Ascending aorta (tissue), 2 donors: ENCODE results near the gene MDH2. TPM values are rescaled to one million over a fixed set of nuclear protein-coding genes. Genes with fewer than 3 reads are reported as not detected.
"Not testable (repeated sequence)": the region's sequence is repeated elsewhere in the genome, so short reads cannot be mapped to it uniquely, and the experiment has no call there.

Experiments used
- DNase-seq, 2 donors: peaks; one replicate each; pipeline ENCODE4 v3.0.0-alpha.2; 2019; ENCODE audit warnings: low spot score in 2 of 2
- H3K27ac ChIP-seq, 2 donors: fragments of 200-600 bp; sonication (generic); one replicate each; pipeline ENCODE4 v1.5.1; 2016 to 2017; ENCODE audit warnings: mild to moderate bottlenecking in 1 of 2
- H3K27me3 ChIP-seq: fragments of 200-600 bp; sonication (generic); one replicate; pipeline ENCODE4 v1.5.1; 2017
- H3K36me3 ChIP-seq, 2 donors: fragments of 200-600 bp; sonication (generic); one replicate each; pipeline ENCODE4 v1.5.1; 2016
- H3K4me1 ChIP-seq, 2 donors: fragments of 200-600 bp; sonication (generic); one replicate each; pipeline ENCODE4 v1.5.1; 2016 to 2017; ENCODE audit warnings: mild to moderate bottlenecking in 1 of 2
- H3K4me3 ChIP-seq, 2 donors: fragments of 200-600 bp; sonication (generic); one replicate each; pipeline ENCODE4 v1.5.1; 2016 to 2017; ENCODE audit warnings: mild to moderate bottlenecking in 1 of 2
- H3K9me3 ChIP-seq, 2 donors: fragments of 200-600 bp; sonication (generic); one replicate each; pipeline ENCODE4 v1.5.1; 2016
- intact Hi-C: fragments of 100-400 bp; cut with DNase I; formaldehyde crosslinking; loops from one replicate; pipeline ENCODE4 v1.15.1; 2023
- total RNA-seq: library from RNA; depleted of rRNA; stranded (reverse); fragments of >200 nt; gene quantifications from one replicate; pipeline ENCODE4 v1.1.0, GENCODE V29; 2016
- TF ChIP-seq, protein P1 (sequence below), 3 experiments: fragments of 200-600 bp in 2 of 3; fragments of 450-650 bp in 1 of 3; sonication (generic) in 2 of 3; IDR thresholded peaks; one replicate each; pipeline ENCODE4 v1.5.1; 2016 to 2019; ENCODE audit warnings: antibody characterized with exemption in 3 of 3, mild to moderate bottlenecking in 1 of 3, moderate library complexity in 1 of 3

The MDH2 gene
- total RNA-seq, 1 donor from 2014 or later: 63.5 TPM

DNA sequence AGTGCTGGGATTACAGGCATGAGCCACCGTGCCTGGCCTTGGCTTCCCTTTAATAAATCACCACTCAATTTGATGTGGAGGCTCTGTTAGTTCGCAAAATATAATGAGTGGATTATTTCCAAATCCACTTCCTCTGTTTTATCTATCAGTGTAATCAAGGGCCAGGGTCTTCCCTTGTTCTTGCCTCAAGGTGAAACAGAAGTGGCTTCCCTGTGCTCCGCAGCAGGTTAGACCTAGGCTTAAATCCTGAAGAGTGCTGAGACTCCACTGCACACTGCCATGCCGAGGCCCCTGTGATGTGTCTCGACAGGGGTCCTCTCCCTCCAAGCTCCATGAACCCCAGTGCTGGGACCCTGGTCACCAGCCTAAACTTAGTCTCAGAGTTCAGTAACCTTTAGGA is 59.0 kb downstream of the MDH2 start:
- H3K36me3 ChIP-seq: no peaks in the 10 kb centered on the region
- TF ChIP-seq, protein P1, sequence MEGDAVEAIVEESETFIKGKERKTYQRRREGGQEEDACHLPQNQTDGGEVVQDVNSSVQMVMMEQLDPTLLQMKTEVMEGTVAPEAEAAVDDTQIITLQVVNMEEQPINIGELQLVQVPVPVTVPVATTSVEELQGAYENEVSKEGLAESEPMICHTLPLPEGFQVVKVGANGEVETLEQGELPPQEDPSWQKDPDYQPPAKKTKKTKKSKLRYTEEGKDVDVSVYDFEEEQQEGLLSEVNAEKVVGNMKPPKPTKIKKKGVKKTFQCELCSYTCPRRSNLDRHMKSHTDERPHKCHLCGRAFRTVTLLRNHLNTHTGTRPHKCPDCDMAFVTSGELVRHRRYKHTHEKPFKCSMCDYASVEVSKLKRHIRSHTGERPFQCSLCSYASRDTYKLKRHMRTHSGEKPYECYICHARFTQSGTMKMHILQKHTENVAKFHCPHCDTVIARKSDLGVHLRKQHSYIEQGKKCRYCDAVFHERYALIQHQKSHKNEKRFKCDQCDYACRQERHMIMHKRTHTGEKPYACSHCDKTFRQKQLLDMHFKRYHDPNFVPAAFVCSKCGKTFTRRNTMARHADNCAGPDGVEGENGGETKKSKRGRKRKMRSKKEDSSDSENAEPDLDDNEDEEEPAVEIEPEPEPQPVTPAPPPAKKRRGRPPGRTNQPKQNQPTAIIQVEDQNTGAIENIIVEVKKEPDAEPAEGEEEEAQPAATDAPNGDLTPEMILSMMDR (IDR thresholded peaks at IDR 0.05): no peak
- H3K4me3 ChIP-seq: no peak overlapping the region
- no peak for DNase-seq
- H3K27ac ChIP-seq: no peak overlapping the region
- H3K27me3 ChIP-seq: no peaks in the 10 kb centered on the region
- H3K4me1 ChIP-seq: no peaks in the 10 kb centered on the region
- no peaks in the 10 kb centered on the region for H3K9me3 ChIP-seq
- intact Hi-C loops: no loop called here

GRCh38 chr7:76108540-76109233 is 60.8 kb downstream of the MDH2 start:
- no peaks in the 10 kb centered on the region for H3K36me3 ChIP-seq
- H3K27me3 ChIP-seq: no peaks in the 10 kb centered on the region
- TF ChIP-seq, protein P1 (IDR thresholded peaks at IDR 0.05): no peak
- no peaks in the 10 kb centered on the region for H3K4me1 ChIP-seq
- H3K4me3 ChIP-seq: no peak overlapping the region
- intact Hi-C loops: no loop called here
- no peak for DNase-seq
- H3K27ac ChIP-seq: no peak overlapping the region
- H3K9me3 ChIP-seq: no peaks in the 10 kb centered on the region

DNA sequence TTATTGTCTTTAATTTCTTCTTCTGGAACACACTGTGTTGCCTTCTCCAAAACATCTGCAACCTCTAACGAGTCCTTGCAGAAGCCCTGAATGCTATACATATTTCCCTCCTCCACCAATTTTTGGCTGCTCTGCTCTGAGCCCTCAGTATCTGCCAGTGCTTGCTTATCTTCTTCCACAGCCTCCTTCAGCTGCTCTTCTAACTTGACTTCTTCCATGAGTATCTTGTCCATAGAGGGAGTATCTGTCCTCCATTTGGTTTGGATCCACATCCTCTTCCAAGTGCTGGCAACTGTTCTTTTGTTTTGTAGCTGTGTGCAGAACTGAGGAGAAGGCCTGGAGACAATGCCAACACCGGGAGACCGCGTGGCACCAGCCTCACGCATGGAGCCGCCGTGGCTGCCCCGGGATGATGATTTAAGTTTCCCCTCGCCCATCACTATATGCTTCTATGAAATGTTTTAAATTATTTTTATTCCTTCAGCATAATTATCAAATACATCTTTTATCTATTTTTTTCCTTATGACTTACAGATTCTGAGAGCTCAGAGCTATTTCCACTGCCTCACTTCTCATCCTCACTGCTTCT is 65.2 kb downstream of the MDH2 start:
- intact Hi-C loops, H3K9me3 ChIP-seq, H3K27me3 ChIP-seq, DNase-seq, H3K27ac ChIP-seq, H3K36me3 ChIP-seq, H3K4me1 ChIP-seq, H3K4me3 ChIP-seq: not testable (repeated sequence)

DNA sequence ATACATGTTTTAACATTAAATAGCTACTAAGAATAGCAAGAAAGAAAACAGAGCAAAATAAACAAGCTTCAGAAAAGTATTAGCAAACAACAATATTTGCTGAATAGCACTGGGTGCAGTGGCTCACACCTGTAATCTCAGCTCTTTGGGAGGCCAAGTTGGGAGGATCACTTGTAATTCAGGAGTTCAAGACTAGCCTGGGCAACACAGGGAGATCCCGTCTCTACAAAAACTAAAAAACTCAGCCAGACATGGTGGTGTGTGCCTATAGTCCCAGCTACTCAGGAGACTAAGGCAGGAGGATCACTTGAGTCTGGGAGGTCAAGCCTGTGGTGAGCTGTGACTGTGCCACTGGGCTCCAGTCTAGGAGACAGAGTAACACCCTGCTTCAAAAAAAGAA is 66.8 kb downstream of the MDH2 start:
- H3K36me3 ChIP-seq, H3K4me1 ChIP-seq, intact Hi-C loops, H3K27me3 ChIP-seq, H3K27ac ChIP-seq, H3K9me3 ChIP-seq, H3K4me3 ChIP-seq, DNase-seq: not testable (repeated sequence)

Other genes starting within 250 kb of the MDH2 start
- not detected for gene CCL24, start 234.3 kb upstream of the MDH2 start, total RNA-seq
- gene RHBDD2, start 169.1 kb upstream of the MDH2 start, total RNA-seq: 51.7 TPM
- 236 TPM for gene POR, start 133.0 kb upstream of the MDH2 start, total RNA-seq
- gene TMEM120A, start 53.5 kb upstream of the MDH2 start, total RNA-seq: 24.2 TPM
- 0.96 TPM for gene STYXL1, start 106 bp upstream of the MDH2 start, total RNA-seq
- gene SRRM3, start 153.8 kb downstream of the MDH2 start, total RNA-seq: 3.4 TPM